Eye (tissue), 1 donor: ENCODE data around the gene CHMP1A.
"Not testable (repeated sequence)": the region's sequence is repeated elsewhere in the genome, so short reads cannot be mapped to it uniquely, and the experiment has no call there.

Experiments
- DNase-seq: peaks from one replicate; pipeline ENCODE4 v3.0.0-alpha.2; 2015

The CHMP1A gene

DNA sequence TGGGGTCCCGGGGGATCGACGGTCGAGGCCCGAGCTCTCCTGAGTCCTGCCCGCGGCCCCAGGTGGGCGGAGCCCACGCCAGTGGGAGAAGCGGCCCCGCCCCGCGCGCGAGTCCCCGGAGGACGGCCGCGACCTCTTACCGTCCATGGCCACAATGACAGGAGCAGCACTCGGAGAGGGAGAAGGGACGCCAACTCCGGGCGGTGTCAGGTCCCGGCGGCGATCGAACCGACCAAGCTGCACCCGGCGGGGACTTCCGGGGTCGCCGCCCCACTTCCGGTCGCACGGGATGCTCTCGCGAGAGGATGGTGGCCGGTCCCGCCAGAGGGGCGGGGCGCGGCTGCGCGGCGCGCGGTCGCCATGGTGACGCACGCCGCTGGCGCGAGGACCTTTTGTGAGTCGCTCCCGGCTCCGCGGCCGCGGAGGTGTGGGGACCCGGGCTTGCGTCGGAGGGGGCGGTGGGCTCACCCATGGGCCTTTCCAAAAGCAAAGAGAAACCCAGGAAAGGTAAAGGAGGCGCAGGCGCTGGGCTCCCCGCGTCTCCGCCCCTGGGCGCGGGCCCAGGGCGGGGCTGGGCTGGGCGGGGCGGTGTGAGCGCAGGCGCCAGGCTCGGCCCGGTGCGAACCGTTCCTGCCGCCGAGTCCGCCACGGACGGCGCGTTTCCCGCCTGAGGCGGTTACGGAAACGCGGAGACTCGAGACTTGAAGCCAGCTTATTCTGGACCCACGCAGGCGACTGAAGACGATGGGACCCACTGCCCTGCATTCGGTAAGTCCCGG is at the start of gene CHMP1A, which contains the start of gene SPATA33:
TSS of gene CHMP1A (minus strand) at position 267 of the 779 bp plus-strand sequence. CDS start at position 147, 120 bp downstream.
TSS of gene SPATA33 (plus strand) at position 395 of the 779 bp plus-strand sequence. CDS start at position 471, 76 bp downstream.
- DNase-seq: peak; percentile 96

DNA sequence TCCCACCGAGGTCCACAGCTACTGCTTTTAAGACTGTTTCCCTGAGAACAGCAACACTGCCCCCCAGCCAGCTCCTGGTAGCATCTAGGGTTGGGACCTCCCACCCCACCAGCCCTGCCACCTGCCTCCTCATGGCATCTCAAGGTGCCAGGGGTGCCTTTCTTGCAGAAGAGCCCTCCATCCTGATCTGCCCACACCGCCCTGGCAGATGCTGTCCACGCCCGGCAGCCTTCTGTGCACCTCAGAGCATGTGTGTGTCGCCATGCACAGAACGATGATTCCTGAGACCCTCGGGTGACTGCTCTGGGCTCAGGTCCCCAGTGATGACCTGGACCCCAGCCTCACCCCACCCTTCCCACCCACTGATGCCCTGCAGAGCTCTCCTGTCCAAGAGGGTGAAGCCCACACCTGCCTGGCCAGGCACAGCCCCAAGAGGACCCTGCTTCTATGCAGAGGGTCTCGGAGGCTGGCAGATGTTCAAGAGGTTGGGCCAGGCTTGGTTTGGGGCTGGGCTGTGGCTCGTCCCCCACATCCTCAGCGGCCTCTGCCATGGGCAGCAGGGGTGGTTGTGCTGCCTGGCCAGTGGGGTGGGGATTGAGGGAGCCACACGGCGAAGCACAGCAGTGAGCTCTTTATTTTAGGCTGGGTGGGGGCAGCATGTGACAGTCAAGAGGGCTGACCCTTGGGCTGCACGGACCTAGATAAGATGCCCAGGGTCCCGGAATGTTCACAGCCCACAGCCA is 49.2 kb upstream of the CHMP1A start:
- DNase-seq: no peak

DNA sequence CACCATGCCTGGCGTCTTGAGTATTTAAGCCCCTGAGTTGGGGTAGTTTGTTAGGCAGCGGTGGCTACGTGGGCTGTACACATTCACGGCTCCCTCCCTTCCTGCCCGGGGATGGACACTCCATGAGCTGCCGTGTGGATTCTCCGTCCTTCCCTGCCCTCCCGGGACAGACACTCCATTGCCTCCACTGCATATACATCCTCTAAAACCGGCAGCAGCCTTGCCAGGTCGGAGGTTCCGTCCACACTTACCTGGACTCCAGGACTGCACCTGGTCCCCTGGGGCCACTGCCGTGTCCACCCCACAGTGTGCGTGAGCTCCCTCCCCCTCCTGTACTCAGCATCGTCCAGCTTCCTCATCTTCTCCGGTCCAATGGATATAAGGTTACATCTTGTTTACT is 47.5 kb upstream of the CHMP1A start:
- DNase-seq: no peak

DNA sequence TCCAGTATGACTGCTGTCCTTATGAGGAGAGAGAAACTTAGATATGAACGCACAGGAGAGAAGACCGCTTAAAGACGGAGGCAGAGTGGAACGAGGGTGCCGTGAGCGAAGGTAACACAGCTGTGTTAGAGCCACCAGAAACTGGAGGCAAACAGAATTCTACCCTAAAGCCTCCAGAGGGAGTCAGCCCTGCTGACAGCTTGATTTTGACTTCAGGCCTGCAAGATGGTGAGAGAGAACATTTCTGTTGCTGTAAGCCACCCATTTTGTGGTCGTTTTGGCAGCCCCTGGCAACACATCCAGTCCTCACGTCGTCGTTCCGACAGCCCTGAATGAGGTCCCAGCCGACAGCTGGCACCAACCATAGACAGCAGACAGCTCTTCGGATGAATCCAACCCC is 46.8 kb upstream of the CHMP1A start:
- DNase-seq: no peak

DNA sequence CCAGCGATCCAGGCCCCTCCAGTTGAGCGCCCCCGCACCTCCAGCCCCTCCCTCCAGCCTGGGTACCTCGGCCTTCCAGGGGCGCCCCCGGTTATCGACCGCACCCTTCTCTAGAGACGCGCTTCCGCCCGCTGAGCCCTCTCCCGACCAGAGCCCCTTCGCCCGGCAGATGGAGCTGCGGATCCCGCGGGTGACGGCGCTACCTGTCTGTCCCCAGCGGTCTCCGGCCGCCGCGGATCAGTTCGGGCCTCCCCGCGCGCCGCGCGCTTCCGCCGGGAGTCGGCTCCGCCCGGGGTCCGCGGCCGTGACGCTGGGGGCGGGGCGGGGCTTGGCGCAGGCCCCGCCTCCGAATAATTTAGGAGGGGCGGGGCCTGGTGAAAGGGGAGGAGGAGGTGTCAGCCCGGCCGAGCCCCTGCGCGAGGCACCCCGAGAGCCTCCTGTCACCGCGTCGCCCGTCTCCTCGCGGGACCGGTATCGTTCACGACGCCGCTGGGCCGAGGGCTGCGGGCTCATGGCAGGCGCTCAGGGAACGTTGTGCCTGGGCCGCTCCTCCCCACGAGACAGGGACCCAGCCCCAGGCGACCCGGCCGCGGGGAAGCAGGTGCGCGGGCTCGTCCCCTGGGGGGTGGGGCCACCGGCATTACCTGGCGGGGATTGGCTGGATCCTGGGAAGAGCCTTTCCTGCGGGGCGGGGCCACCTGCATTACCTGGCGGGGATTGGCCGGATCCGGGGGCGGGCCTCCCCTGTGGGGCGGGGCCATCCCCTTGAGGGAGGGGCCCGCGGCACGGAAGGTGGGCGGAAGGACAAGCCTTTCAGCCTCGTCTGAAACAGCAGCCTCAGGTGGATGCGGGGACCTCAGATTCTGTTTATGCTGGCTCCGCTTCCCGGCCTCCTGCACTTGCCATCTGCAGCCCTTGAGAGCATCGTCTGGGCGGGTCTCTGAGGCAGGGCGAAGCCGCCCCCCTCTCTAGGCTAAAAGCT is 44.2 kb upstream of the CHMP1A start, which contains the start of gene SPATA2L:
TSS of gene SPATA2L (minus strand) at position 281 of the 982 bp plus-strand sequence. CDS start 473 bp downstream, outside the sequence.
- DNase-seq: peak; percentile 95

DNA sequence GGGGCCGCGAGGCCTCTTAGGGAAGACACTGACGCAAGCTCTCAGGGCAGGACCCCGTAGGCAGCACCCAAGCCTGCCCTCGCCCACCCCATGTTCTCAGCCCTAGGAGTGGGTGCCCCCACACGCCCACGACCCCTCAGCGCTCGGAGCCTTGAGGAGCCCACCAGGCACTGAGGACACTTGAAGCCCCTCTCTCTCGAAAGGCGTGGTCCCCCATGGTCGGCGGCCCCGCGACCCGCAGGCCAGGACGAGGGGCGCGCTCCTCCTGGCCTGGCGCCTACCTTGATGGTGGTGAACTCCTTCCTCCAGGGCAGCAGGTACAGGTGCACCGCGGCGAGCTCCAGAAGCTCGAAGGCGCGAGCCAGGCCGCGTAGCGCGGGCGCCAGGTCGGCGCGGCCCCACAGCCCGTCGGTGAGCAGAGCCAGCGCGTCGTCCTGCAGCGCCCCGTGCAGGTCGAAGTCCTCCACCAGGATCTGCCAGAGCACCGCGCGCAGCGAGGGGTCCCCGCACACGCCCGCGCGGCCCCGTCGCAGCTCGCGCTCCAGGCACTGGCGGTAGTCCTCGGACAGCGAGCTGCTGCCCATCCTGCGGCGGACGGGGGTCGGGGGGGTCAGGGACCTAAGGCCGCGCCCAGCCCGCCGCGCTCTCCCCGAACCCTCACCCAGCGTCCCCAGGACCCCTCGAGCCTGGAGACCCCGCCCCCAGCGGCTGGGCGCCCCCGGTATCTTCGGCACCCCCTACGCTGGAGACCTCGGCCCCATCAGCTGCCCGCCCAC is 43.3 kb upstream of the CHMP1A start:
- DNase-seq: peak; percentile 81

DNA sequence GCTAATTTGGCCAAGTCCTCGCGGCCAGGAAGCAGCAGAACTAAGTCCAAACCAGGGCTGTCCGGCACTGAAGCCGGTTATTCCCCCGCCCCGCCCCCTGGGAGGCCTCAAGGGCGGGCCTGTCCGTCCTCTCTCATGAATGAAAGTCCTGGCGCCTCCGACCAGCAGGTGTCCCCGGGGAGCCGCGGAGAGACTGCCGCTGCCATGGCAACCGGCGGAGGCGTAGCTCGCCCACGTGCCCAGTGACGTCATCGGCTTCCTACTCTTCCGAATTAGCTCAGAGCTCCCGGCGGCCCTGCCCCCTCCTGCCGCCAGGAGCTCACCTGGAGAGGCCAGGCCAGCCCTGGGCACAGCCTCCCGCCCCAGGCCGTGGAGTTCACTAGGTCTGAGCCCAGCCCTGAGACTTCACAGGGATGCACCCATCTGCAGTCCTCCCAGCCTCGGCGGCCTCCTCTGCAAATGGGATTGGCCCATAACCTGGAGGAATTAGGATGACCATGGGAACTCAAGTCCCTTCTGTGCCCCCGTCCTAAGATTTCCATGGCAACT is 42.7 kb upstream of the CHMP1A start:
- peak; percentile 99 for DNase-seq

DNA sequence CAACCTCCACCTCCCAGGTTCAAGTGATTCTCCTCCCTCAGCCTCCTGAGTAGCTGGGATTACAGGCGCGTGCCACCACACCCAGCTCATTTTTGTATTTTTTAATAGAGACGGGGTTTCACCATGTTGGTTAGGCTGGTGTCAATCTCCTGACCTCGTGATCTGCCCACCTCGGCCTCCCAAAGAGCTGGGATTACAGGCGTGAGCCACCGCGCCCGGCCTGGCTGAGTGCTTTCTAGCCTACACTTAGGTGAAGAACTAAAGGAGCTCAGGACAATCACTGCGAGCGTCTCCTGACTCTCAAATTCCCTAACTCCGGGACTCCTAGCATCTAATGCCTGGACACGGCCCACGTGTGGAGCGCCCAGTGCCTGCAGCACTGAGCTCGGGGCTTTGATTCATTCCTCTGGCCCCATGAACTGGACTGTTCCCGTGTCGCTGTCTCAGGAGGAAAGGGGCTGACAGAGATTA is 42.2 kb upstream of the CHMP1A start:
- DNase-seq: not testable (repeated sequence)

DNA sequence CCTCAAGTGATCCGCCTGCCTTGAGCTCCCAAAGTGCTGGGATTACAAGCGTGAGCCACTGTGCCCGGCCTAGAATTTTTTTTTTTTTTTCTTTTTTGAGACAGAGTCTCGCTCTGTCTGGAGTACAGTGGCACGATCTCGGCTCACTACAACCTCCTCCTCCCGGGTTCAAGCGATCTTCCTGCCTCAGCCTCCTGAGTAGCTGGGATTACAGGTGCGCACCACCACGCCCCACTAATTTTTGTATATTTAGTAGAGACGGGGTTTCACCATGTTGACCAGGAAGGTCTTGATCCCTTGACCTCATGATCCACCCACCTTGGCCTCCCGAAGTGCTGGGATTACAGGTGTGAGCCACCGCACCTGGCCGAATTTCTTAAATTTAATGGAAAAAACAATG is 41.2 kb upstream of the CHMP1A start:
- not testable (repeated sequence) for DNase-seq

DNA sequence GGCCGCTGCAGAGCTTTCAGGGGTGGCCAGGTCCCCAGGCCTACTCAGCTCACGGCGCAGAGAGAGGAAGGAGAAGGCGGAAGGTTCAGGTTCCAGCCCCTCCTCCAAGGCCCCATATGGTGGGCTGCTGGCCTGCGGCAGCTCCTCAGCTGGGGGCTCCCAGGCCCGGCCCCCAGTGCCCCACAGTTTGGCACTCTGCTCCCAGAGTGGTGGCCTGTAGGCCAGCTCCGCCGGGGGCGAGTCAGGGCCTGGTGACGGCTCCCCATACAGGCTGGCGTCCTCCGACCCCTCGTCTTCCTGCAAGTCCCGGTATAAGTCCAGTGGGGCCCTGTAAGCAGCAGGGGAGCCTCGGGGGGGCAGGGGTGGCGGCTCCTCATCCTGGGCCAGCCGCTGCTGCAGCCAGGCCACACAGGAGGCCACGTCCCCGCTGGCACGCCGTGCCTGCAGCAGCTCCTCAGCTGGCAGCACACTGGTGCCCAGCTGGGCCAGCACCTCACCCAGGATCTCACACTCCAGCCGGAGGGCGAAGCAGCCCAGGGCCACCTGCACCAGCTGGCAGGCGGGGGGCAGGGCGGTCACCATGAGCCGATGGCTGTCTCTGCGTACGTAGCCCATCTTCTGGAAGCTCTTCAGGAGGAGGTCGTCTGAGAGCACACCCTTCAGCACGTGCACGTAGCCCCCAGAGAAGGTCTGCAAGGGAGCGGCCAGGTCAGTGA is 40.3 kb upstream of the CHMP1A start:
- no peak for DNase-seq

DNA sequence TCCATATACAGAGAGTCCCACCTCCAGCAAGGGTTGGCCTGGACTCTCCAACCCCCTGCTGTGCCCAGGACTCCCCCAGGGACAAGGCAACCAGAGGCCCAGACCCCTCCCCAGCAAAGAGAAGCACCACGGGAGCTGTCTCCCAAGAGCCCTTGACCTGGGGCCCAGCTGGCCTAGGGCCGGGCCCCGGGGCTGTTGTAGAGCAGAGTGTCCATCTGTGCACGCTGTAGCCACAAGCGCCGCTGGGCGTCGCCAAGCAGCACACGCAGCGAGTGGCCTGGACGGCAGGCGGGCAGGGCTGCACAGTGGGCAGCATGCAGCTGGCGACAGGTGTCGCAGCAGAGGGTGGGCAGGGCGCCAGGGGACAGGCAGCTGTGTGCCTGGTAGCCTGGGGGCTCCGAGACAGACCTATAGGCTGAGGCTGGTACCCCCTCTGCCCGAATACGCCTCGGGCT is 39.7 kb upstream of the CHMP1A start:
- DNase-seq: no peak

DNA sequence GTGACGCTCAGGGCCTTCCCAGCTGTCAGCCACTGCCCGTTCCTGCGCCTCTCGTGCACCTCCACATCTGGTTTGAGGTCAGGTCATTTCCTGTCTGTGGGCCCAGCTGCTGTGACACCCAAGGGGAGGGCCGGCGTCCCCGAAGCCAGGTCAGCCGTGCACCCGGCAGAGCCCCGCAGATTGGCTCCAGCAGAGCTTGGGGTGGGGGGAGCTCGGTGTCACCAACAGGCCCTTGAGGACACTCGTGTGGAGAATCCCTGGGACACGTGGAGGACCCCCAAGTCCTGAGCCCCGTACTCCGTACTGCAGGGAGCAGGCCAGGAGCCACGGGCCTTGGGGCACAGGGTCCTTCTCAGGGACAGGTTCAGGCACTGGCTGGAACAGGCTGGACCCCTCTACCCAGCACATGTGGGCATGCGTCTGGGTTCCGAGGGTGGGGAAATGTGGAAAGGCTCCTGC is 39.2 kb upstream of the CHMP1A start:
- no peak for DNase-seq

DNA sequence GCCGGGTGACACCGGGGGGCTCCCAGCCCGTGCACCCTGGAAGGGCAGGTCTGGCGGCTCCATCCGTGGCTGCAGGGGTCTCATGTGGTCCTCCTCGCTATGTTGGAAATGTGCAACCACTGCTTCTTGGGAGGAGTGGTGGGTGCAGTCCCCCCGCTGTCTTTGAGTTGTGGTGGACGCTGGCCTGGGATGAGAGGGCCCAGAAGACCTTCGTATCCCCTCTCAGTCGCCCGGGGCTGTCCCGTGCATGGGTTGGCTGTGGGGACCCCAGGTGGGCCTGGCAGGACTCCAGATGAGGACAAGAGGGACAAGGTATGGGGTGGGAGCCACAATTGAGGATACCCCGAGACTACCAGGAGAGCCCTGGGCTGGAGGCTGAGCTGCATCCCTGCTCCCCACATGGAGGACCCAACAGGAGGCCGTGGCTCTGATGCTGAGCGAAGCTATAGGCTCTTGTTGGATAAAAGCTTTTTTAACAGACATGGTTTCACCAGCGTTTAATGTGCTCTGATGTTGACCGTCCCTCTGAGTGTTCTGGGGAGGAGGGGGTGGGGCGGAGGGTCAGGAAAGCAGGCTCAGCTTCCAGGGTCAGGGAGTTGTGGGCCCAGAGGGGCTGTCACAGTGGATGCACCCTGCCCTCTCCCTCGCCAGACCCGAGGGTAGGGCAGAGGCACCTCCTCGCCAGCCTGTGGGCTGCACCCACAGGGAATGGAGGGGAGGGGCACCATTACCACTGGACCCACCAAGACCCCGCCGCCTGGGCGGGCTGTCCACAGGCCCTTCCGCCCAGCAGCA is 38.6 kb upstream of the CHMP1A start:
- DNase-seq: no peak

DNA sequence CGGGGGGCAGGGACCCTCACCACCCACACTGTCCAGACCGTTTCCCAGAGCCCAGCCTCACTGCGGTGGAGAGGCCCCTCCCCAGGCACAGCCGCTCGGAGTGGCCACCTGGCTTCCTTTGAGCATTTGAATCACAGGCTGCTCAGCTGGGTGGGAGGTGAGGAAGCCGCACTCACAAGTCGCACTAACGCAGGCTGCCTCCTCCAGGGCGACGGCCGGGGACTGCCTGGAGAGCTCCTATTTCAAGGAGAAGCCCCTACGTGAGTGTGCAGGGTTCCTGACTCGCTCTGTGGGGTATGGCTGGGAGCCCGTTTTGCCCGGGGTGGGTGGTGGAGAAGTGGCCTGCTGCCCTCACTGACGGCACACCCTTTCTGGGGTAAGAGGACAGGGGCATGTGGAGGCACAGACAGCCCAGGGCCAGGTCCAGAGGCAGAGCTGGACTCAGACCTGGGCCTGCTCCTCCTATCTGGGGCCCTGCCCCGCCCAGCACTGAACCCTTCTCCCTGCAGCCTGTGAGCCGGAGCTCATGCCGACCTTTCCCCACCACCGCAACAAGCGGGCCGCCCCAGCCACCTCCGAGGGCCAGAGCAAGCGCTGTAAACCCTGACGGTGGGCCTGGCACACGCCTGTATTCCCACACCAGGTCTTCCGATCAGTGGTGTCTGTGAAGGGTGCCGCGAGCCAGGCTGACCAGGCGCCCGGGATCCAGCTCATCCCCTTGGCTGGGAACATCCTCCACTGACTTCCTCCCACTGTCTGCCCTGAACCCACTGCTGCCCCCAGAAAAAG is 37.8 kb upstream of the CHMP1A start:
- no peak for DNase-seq

DNA sequence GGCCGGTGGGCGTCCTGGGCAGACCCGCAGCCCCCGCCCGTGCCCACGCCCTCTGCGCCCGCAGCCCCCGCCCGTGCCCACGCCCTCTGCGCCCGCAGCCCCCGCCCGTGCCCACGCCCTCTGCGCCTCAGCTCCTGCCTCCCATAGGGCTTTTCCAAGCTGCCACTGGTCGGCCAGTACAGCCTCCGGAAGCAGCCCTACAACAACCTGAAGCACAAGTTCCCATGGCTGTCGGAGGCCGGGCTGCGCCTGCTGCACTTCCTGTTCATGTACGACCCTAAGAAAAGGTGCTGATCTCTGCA is 37.2 kb upstream of the CHMP1A start:
- DNase-seq: not testable (repeated sequence)

DNA sequence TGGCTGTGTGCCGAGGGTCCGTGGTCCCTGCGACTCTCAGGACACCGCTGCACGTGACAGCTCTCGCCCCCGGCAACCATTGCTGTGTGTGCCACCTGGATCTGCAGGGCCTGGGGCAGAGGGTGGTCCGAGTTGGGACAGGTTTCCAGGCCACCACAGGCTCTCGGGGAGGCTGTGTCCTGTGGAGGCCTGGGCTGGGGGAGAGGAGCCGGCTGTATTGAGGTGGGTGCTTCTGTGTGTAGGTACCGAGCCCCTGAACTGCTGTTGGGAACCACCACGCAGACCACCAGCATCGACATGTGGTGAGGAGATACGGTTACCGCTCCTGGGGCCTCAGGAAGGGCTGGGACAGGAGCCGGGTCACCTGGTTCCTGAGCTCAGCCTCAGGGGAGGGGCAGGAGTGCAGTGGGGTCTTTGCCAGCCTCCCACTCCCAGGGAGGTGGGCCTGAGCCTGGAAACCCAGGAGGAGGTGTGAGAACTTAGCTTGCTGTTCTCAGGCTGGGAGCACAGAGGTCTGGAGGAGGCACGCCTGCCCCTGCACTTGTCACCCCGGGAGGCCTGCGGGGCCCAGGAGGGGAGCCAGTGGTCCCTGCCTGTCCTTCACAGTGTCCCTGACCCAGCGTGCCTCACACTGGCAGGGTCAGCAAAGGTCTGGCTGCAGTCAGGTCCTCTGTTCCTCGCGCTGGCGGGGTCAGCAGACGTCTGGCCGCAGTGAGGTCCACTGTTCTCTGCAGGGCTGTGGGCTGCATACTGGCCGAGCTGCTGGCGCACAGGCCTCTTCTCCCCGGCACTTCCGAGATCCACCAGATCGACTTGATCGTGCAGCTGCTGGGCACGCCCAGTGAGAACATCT is 36.6 kb upstream of the CHMP1A start:
- DNase-seq: no peak

DNA sequence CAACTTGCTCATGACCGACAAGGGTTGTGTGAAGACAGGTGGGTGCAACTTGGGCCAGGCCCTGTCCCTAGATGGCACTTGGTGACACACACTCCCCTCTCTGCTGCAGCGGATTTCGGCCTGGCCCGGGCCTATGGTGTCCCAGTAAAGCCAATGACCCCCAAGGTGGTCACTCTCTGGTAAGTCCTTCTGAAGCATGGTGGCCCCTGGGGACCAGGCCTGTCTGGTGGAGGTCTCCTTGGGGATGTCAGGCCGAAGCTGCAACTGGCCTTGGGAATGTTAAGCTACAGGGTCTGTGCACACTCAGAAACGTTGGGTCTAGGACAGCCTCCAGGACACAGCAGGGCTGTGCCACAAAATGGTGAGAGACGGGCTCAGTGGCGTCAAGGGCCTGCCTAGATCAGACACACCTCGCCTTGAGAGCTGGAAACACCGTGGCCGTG is 35.8 kb upstream of the CHMP1A start:
- DNase-seq: no peak
